Thoracic aorta (tissue), 2 donors: ENCODE measurements around the gene MRPL44. TPM values are rescaled to one million over a fixed set of nuclear protein-coding genes. Genes with fewer than 3 reads are reported as not detected.

Experiments
- ATAC-seq: fragments of 150-250 bp; one replicate; pipeline ENCODE4 v1.8.0; 2017; ENCODE audit warnings: low read depth; ENCODE audit not compliant: insufficient number of reproducible peaks, low FRiP score
- DNase-seq: peaks from one replicate; pipeline ENCODE4 v3.0.0-alpha.2; 2020; ENCODE audit warnings: low spot score
- H3K27ac ChIP-seq, 2 donors: fragments of 200-600 bp; sonication (generic); 1 replicate in 1 of 2; 2 replicates in 1 of 2; pipeline ENCODE4 v1.5.1; 2016; ENCODE audit warnings: mild to moderate bottlenecking in 2 of 2, moderate library complexity in 2 of 2
- H3K27me3 ChIP-seq: fragments of 200-600 bp; sonication (generic); replicated peaks from 2 replicates; pipeline ENCODE4 v1.6.0; 2016; ENCODE audit warnings: mild to moderate bottlenecking; ENCODE audit not compliant: insufficient read depth
- H3K36me3 ChIP-seq: fragments of 200-600 bp; sonication (generic); one replicate; pipeline ENCODE4 v1.5.1; 2016
- H3K4me1 ChIP-seq, 2 donors: fragments of 200-600 bp; sonication (generic); 1 replicate in 1 of 2; 2 replicates in 1 of 2; pipeline versions ENCODE4 v1.5.1 to v1.6.0; 2016; ENCODE audit warnings: low read depth in 2 of 2, mild to moderate bottlenecking in 1 of 2; ENCODE audit not compliant: control insufficient read depth in 1 of 2
- H3K4me3 ChIP-seq: fragments of 200-600 bp; sonication (generic); 2 replicates; pipeline ENCODE4 v1.5.1; 2016; ENCODE audit warnings: mild to moderate bottlenecking
- H3K9me3 ChIP-seq: fragments of 200-600 bp; sonication (generic); 2 replicates; pipeline ENCODE4 v1.5.1; 2016
- total RNA-seq, 2 donors: library from RNA; depleted of rRNA; stranded (reverse); fragments of >200 nt; gene quantifications; one replicate each; pipeline versions ENCODE4 v1.1.0 to v1.2.3, GENCODE V29; 2016
- TF ChIP-seq, protein P1 (sequence below): fragments of 200-600 bp; sonication (generic); IDR thresholded peaks from one replicate; pipeline ENCODE4 v1.5.1; 2019; ENCODE audit warnings: antibody characterized with exemption

MRPL44 gene
- total RNA-seq, 2 donors from 2014 or later: 20.5 to 22.7 TPM

GRCh38 chr2:223981241-223981640 is 24.0 kb downstream of the MRPL44 start:
- Histone ChIP-seq H3K27me3 (no peaks in the 10 kb centered on the region), H3K9me3 (no peaks in the 10 kb centered on the region), H3K27ac (no peak overlapping the region), H3K4me3 (no peak overlapping the region), H3K4me1 (no peaks in the 10 kb centered on the region), H3K36me3 (no peaks in the 10 kb centered on the region)
- ATAC-seq (no peak), DNase-seq (no peak)
- TF ChIP-seq, protein P1, sequence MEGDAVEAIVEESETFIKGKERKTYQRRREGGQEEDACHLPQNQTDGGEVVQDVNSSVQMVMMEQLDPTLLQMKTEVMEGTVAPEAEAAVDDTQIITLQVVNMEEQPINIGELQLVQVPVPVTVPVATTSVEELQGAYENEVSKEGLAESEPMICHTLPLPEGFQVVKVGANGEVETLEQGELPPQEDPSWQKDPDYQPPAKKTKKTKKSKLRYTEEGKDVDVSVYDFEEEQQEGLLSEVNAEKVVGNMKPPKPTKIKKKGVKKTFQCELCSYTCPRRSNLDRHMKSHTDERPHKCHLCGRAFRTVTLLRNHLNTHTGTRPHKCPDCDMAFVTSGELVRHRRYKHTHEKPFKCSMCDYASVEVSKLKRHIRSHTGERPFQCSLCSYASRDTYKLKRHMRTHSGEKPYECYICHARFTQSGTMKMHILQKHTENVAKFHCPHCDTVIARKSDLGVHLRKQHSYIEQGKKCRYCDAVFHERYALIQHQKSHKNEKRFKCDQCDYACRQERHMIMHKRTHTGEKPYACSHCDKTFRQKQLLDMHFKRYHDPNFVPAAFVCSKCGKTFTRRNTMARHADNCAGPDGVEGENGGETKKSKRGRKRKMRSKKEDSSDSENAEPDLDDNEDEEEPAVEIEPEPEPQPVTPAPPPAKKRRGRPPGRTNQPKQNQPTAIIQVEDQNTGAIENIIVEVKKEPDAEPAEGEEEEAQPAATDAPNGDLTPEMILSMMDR: no peak

GRCh38 chr2:223989206-223989855 is 32.1 kb downstream of the MRPL44 start:
- no peak for DNase-seq
- Histone ChIP-seq H3K4me1 (no peaks in the 10 kb centered on the region), H3K9me3 (no peaks in the 10 kb centered on the region), H3K4me3 (no peak overlapping the region), H3K36me3 (no peaks in the 10 kb centered on the region), H3K27me3 (no peaks in the 10 kb centered on the region), H3K27ac (no peak overlapping the region)
- no peak for ATAC-seq
- TF ChIP-seq, protein P1: no peak

GRCh38 chr2:223989856-223990232 is 32.6 kb downstream of the MRPL44 start:
- DNase-seq: no peak
- Histone ChIP-seq H3K4me1 (no peaks in the 10 kb centered on the region), H3K36me3 (no peaks in the 10 kb centered on the region), H3K27ac (no peak overlapping the region), H3K9me3 (no peaks in the 10 kb centered on the region), H3K27me3 (no peaks in the 10 kb centered on the region), H3K4me3 (no peak overlapping the region)
- TF ChIP-seq, protein P1: no peak
- no peak for ATAC-seq

GRCh38 chr2:223991611-223992010 is 34.3 kb downstream of the MRPL44 start:
- H3K4me1 ChIP-seq: no peaks in the 10 kb centered on the region
- ATAC-seq (no peak), DNase-seq (no peak)
- TF ChIP-seq, protein P1: no peak
- no peaks in the 10 kb centered on the region for H3K9me3 ChIP-seq
- H3K4me3 ChIP-seq: no peak overlapping the region
- no peaks in the 10 kb centered on the region for H3K27me3 ChIP-seq
- H3K36me3 ChIP-seq: no peaks in the 10 kb centered on the region
- no peak overlapping the region for H3K27ac ChIP-seq

GRCh38 chr2:223993634-223994232 is 36.5 kb downstream of the MRPL44 start:
- no peak overlapping the region for H3K4me3 ChIP-seq
- ATAC-seq: peak; percentile 83
- no peaks in the 10 kb centered on the region for H3K9me3 ChIP-seq
- H3K4me1 ChIP-seq: peaks cover 0 to 1% of the 10 kb centered on the region in 2 donors
- TF ChIP-seq, protein P1: peak; percentile 72
- H3K36me3 ChIP-seq: no peaks in the 10 kb centered on the region
- peak; percentile 15 for DNase-seq
- no peak overlapping the region for H3K27ac ChIP-seq
- H3K27me3 ChIP-seq: no peaks in the 10 kb centered on the region
